Posterior vena cava (tissue), 2 donors: Measurements from ENCODE around the gene MXI1. TPM values are rescaled to one million over a fixed set of nuclear protein-coding genes. Genes with fewer than 3 reads are reported as not detected.

Source experiments
- DNase-seq: peaks from one replicate; pipeline ENCODE4 v3.0.0-alpha.2; 2020; ENCODE audit warnings: low spot score
- intact Hi-C, 2 donors: fragments of 100-400 bp; cut with DNase I; formaldehyde crosslinking; loops; one replicate each; pipeline versions ENCODE4 v1.14.1 to v1.14.2; 2022 to 2023
- long read RNA-seq, 2 donors: library from polyadenylated mRNA; unstranded; transcript quantifications; one replicate each; pipeline ENCODE4 v2.0.0, GENCODE V29; 2020 to 2021
- total RNA-seq, 2 donors: library from RNA; stranded (reverse); fragmentation: NEBNext Ultra II Directional; extraction: Animal tissue kit (Norgen Biotek cat#: 25700); gene quantifications; one replicate each; pipeline ENCODE4 v1.2.1, GENCODE V29; 2021
- donor health status: DM: yes; HTN: yes; CAD: no.
- donor health status: DM: yes; HTN: yes; CAD: no.

MXI1 gene
- 10 to 100 TPM; 45.5 to 51.9 TPM for total RNA-seq
- long read RNA-seq, donor 1, transcript MXI1-201 (6 exons, 2,424 nt), result major isoform, 16 of 42 reads
- long read RNA-seq, donor 1, partial matches to known transcripts, result 11 of 42 reads
- long read RNA-seq, donor 1, other reads (novel, unspliced or antisense), result 12 of 42 reads
- long read RNA-seq, donor 2, transcript MXI1-201 (6 exons, 2,424 nt), result major isoform, 5 of 64 reads
- long read RNA-seq, donor 2, partial matches to known transcripts, result 14 of 64 reads
- long read RNA-seq, donor 2, other reads (novel, unspliced or antisense), result 42 of 64 reads

GRCh38 chr10:110207011-110207804 lies at the start of gene MXI1:
Gene MXI1 (plus strand): TSS chr10:110207605. CDS start chr10:110207809, 204 bp downstream.
- peak; percentile 88 for DNase-seq
- intact Hi-C loops, result loop anchor here (5.0 to 10.0 kb wide), 2 partner anchors 62 to 65 kb away; no protein-coding TSS in a partner anchor

DNA sequence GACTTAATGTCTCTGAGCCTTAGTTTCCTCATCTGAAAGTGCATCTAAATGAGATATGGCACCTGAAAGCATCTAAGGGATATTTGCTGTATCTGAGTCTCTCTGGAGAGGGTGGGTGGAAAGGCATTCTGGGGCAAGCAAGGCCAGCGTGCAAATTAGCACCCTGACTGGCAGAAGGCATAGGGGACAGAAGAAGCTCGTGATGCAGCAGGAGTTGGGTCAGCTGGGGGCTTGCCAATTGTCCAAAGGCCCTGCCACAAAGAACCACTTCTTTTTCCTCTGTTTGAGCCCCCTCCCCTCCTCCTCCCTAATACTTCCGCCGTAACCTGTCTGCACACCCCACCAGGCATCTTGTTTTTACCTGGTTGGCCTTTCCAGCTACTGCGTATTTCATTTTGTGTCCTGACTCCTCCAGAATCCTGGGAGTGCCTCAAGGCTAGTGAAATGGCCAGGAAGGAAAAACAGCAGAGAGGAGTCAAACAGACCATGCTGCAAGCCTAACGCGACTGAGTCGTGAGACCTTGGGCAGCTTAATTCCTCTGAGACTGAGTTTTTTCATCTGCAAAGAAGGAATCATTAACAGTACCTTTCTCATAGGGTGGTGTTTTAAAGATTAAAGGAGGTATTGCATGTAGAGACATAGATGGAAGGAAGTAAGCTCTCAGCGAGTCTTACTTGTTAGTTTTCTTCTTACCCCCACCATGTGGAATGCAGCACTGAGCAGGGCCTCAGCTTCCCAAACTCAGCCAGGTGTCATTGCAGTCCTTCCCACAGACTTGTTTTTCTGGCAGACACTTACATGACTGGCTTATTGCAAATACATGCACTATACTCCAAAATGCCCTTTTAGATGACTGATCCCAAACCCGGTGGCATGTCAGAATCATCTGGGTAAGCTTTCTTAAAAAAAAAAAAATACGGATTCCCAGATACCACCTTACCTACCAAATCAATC lies 49.1 kb upstream of the MXI1 start:
- no peak for DNase-seq
- intact Hi-C loops, result no loop called here

DNA sequence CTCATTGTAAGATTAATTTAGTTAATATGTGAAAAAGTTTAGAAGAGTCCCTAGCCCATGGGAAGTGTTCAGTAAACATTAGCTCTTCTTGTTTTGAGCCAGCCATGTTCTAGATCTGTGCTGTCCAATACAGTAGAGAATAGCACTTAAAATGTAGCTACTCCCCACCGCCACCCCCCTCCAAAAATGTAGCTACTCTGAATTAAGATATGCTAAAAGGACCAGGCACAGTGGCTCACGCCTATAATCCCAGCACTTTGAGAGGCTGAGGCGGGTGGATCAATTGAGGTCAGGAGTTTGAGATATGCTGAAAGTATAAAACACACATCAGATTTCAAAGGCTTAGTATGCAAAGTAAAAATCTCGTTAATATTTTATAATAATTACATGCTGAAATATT lies 47.3 kb upstream of the MXI1 start:
- DNase-seq, result no peak
- intact Hi-C loops, result no loop called here

DNA sequence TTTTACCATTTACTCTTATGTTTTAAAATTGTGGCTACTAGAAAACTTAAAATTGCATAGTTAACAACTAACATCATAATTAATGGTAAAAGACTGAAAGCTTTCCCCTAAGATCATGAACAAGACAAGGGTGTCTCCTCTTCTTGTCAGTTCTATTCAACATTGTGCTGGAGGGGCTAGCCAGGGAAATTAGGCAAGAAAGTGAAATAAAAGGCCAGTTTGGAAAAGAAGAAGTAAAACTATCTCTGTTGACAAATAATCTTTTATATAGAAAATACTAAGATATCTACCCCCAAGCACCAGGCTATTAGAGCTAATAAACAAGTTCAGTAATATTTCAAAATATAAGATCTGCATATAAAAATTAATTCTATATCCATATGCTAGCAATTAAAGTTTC lies 46.9 kb upstream of the MXI1 start:
- intact Hi-C loops, result no loop called here

DNA sequence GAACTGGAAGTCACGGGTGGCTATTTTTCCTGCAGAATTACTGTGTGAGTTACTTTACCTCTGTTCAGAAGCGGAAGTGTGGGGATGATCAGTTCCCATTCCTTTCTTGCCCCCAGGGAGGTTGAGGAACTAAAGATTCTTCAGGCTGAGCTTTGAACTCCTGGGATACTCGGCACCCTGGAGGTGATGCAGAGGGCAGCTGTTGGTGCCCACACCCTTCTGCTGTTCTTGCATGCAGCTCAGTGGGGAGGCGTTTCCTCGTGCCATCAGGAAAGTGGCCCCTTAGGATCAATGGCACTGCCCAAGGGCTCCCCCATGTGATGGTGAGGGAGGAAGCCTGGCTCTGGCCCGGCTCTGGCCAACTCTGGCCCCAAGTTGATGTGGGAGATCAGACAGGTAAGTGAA lies 44.7 kb upstream of the MXI1 start:
- intact Hi-C loops, result no loop called here
- no peak for DNase-seq

More for the DNA sequence above, 46.9 kb upstream of the MXI1 start:
- DNase-seq, result no peak

- intact Hi-C loops, result no loop called here
- no peak for DNase-seq
Measured at GRCh38 chr10:110163192-110163773, 44.1 kb upstream of the MXI1 start.

DNA sequence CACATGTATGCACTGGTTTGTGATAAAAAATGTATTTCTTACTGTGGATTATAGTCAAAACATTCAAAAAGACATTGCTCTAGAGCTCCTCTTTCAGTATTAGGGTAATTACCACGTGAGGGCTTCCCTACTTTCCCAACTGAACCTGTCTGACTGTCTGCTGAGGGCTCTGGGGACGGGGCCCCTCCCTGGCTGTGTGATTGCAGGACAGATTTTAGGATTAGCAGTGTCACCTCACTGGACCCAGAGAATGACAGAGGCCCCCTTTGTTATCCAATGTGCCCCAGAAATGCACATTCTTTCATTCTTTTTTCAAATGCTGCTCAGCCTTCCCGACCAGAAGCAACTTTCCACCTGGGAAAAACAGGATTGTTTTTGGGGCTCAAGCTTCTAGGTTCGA lies 43.6 kb upstream of the MXI1 start:
- intact Hi-C loops, result no loop called here

DNA sequence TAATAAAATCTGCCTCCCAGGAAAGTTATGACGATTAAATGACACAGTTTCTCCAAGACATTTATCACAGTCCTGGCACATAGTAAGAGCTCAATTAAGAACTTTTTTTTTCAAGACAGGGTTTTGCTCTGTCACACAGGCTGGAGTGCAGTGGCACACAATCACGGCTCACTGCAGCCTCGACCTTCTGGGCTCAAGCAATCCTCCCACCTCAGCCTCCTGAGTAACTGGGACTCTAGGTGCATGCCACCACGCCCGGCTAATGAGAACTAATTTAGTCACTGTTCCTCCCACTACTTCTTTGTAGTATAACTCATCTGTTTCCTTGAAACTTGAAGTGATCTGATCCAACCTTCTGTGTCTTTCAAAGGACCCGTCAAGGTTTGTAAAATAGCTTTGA lies 42.2 kb upstream of the MXI1 start:
- DNase-seq, result no peak
- intact Hi-C loops, result no loop called here

More for the DNA sequence above, 43.6 kb upstream of the MXI1 start:
- no peak for DNase-seq

DNA sequence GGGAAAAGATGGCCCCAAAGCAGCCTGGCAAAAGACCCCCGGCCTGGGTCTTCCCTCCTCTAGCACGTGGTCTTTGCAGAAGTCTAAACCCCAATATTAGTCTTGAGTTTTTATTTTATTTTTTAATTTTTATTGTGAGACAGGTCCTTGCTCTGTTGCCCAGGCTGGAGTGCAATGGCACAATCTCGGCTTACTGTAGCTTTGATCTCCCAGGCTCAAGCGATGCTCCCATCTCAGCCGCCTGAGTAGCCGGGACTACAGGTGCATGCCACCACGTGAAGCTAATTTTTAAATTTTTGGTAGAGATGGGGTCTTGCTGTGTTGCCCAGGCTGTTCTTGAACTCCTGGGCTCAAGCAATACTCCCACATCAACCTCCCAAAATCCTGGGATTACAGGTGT lies 40.3 kb upstream of the MXI1 start:
- no peak for DNase-seq
- intact Hi-C loops, result no loop called here

DNA sequence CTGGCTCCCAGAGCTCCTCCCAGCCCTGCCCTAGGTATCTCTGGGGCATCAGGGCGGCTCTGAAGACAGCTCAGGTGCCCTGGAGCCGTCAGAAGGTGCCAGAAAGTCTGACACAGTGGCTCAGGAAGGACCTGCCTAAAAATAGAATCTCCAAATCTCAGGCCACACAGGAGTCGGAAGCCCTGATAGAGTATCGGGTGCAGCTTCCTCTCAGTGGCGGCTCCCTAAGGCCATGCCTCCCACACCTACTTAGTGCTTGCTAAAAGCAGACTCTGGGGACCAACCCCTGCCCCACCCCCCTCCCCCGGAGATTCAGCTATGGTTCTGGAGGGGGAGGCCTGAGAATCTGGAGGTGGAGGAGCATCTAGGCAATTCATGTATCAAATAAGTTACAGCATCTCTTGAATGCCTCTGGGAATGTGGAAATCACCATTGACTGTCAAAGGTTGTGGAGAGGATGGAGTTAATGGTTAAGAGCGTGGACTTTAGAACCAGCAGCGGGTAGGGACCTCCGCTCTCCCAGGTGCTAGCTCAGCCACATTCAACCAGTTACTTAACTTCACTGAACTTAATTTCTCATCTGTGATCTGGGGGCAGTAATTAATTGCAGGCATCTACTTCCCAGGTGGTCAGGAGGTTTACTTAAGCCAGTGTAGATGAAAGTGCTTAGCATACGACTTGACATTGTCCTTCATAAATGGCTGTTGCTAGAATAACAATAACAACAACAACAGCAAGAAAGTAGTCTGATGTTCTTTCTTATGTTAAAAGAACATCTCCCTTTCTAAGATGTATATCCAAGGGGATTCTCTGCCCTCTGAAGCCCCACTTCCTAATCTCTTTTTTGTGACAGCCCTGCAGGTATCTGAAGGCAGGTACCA lies 38.6 kb upstream of the MXI1 start:
- no peak for DNase-seq
- intact Hi-C loops, result no loop called here

- intact Hi-C loops, result no loop called here
- DNase-seq, result no peak
Measured at GRCh38 chr10:110169586-110169985, 37.8 kb upstream of the MXI1 start.

- intact Hi-C loops, result no loop called here
- DNase-seq, result no peak
Measured at GRCh38 chr10:110170142-110170971, 37.0 kb upstream of the MXI1 start.

- DNase-seq, result no peak
- intact Hi-C loops, result no loop called here
Measured at GRCh38 chr10:110171032-110171431, 36.4 kb upstream of the MXI1 start.

GRCh38 chr10:110172155-110172554 lies 35.2 kb upstream of the MXI1 start:
- intact Hi-C loops, result no loop called here
- DNase-seq, result no peak

- no peak for DNase-seq
- intact Hi-C loops, result no loop called here
Measured at GRCh38 chr10:110174201-110174600, 33.2 kb upstream of the MXI1 start.

DNA sequence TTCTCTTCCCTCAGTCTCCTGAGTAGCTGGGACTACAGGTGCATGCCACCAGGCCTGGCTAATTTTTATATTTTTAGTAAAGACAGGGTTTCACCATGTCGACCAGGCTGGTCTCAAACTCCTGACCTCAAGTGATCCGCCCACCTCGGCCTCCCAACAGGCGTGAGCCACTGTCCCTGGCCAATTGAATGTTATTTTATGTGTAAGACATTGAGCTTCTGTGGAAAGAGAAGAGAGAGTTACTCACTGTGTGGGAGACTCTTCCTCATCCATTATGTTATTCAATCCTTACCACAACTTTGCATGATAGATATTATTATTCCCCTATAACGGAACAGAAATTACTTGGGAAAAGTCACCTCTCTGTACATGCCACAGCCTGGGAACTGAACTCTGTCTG lies 32.6 kb upstream of the MXI1 start:
- intact Hi-C loops, result no loop called here
- DNase-seq, result no peak

DNA sequence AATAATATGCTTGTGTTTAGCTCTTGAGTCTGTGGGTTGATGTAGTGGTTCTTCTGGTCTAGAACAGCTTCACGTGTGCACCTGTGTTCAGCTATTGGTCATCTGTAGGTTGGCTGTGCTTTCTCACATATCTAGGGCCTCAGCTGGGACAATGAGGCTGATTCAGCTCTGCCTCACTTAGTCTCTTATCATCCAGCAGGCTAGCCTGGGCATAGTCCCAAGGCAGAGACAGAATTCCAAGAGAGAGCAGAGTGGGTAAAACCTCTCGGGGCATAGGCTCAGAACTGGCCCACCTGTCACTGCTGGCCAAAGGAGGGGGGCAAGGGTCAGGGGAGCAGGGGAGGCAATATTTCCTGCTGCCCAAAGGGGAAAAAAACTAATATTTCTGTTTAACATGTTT lies 32.0 kb upstream of the MXI1 start:
- intact Hi-C loops, result no loop called here
- no peak for DNase-seq
